WI38 (cell line): ENCODE results near the gene RREB1.
"Not testable (repeated sequence)": the region's sequence is repeated elsewhere in the genome, so short reads cannot be mapped to it uniquely, and the experiment has no call there.

Experiments used
- H3K4me3 ChIP-seq: 2 replicates; pipeline ENCODE4 v1.5.1; 2011; ENCODE audit warnings: low read depth, mild to moderate bottlenecking, control low read depth, low read length
- TF ChIP-seq, protein P1 (sequence below): IDR thresholded peaks from 2 replicates; pipeline ENCODE4 v1.5.1; 2012; ENCODE audit warnings: low read depth, mild to moderate bottlenecking, control low read depth, low read length

RREB1 gene

GRCh38 chr6:7267466-7268091 is 159.8 kb downstream of the RREB1 start:
- TF ChIP-seq, protein P1, sequence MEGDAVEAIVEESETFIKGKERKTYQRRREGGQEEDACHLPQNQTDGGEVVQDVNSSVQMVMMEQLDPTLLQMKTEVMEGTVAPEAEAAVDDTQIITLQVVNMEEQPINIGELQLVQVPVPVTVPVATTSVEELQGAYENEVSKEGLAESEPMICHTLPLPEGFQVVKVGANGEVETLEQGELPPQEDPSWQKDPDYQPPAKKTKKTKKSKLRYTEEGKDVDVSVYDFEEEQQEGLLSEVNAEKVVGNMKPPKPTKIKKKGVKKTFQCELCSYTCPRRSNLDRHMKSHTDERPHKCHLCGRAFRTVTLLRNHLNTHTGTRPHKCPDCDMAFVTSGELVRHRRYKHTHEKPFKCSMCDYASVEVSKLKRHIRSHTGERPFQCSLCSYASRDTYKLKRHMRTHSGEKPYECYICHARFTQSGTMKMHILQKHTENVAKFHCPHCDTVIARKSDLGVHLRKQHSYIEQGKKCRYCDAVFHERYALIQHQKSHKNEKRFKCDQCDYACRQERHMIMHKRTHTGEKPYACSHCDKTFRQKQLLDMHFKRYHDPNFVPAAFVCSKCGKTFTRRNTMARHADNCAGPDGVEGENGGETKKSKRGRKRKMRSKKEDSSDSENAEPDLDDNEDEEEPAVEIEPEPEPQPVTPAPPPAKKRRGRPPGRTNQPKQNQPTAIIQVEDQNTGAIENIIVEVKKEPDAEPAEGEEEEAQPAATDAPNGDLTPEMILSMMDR: no peak
- H3K4me3 ChIP-seq: no peak overlapping the region

- no peak overlapping the region for H3K4me3 ChIP-seq
- TF ChIP-seq, protein P1: no peak
These were observed 160.6 kb downstream of the RREB1 start for GRCh38 chr6:7268362-7268761.

GRCh38 chr6:7268816-7269555 is 161.2 kb downstream of the RREB1 start:
- H3K4me3 ChIP-seq: no peak overlapping the region
- TF ChIP-seq, protein P1: no peak

GRCh38 chr6:7269816-7270215 is 162.1 kb downstream of the RREB1 start:
- TF ChIP-seq, protein P1: no peak
- no peak overlapping the region for H3K4me3 ChIP-seq

DNA sequence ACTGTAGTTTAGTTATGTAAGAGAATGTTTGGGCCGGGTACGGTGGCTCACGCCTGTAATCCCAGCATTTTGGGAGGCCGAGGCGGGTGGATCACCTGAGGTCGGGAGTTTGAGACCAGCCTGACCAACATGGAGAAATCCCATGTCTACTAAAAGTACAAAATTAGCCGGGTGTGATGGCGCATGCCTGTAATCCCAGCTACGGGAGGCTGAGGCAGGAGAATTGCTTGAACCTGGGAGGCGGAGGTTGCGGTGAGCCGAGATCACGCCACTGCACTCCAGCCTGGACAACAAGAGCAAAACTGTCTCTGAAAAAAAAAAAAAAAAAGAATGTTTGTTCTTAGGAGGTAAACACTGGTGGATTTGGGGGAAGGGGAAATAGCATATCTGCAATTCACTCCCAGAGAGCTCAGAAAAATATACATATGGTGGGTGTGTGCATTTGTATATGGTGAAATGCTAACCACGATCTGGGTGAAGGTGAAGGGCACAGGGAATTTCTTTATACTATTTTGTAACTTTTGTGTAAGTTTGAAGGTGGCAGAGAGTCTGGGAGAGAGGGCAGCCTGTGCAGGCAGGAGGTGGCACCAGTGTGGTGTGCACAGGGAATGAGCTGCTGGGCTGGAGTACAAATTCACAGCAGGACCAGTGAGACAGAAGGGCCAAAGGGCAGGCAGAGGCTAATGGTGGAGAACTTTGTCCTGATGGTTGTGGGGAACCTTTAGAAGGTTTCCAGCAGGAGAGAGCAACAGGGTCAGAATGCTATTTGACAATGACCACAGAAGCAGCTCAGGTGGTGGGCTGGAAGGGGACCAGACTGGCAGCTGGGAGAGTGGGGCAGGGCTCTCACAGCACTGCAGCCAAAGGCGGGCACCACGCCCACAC is 162.8 kb downstream of the RREB1 start:
- TF ChIP-seq, protein P1: no peak
- H3K4me3 ChIP-seq: no peak overlapping the region

- TF ChIP-seq, protein P1: no peak
These were observed 163.4 kb downstream of the RREB1 start for GRCh38 chr6:7271205-7271534.

GRCh38 chr6:7273709-7274108 is 165.9 kb downstream of the RREB1 start:
- TF ChIP-seq, protein P1: no peak
- no peak overlapping the region for H3K4me3 ChIP-seq

More at GRCh38 chr6:7271205-7271534, 163.4 kb downstream of the RREB1 start:
- H3K4me3 ChIP-seq: no peak overlapping the region

- not testable (repeated sequence) for H3K4me3 ChIP-seq
These were observed 166.8 kb downstream of the RREB1 start for GRCh38 chr6:7274525-7274924.
